HCT116 (cell line): ENCODE results near the gene POMT1. TPM values are rescaled to one million over a fixed set of nuclear protein-coding genes. Genes with fewer than 3 reads are reported as not detected.

Source experiments
- ATAC-seq: fragments of 200-7000 bp; cut with Tn5 transposase; 2 replicates; pipeline ENCODE4 v1.9.1; 2020; ENCODE audit warnings: mild to moderate bottlenecking, moderate library complexity
- BruUV-seq: library from RNA; stranded (reverse); fragments of 400-500 nt; replicated peaks from 2 replicates; lab custom pipeline; 2021; lab: Mats Ljungman, UMichigan
- CTCF ChIA-PET: fragments of 300-600 bp; sonication (Branson Sonifier 250); formaldehyde crosslinking; loops from one replicate; lab custom pipeline; 2021; ENCODE audit warnings: antibody characterized with exemption; lab: Charles Lee
- POLR2A ChIA-PET: fragments of 300-600, 350-600 bp; sonication (Branson Sonifier 250); formaldehyde crosslinking; loops from one replicate; lab custom pipeline; 2021; ENCODE audit warnings: antibody characterized with exemption; lab: Charles Lee
- RAD21 ChIA-PET, 2 experiments: fragments of 300-600 bp; sonication (Branson Sonifier 250); formaldehyde crosslinking; loops; one replicate each; lab custom pipeline; 2023; ENCODE audit warnings: low total read pairs in 2 of 2; ENCODE audit not compliant: uncharacterized antibody in 2 of 2, unreplicated experiment in 2 of 2, low non-redundant PET in 1 of 2; lab: Charles Lee
- DNase-seq: peaks from one replicate; pipeline ENCODE4 v3.0.0-alpha.2; 2010; ENCODE audit warnings: low read depth, low spot score
- H2AFZ ChIP-seq: fragments of 200-600 bp; shearing (Covaris generic), sonication (generic); 2 replicates; pipeline ENCODE4 v1.6.1; 2017; ENCODE audit warnings: low read depth, mixed run types, mixed read lengths, antibody characterized with exemption, low read length; ENCODE audit not compliant: poor library complexity, severe bottlenecking
- H3K27ac ChIP-seq: 2 replicates; pipeline ENCODE4 v1.5.1; 2012; ENCODE audit warnings: low read depth, low read length
- H3K27me3 ChIP-seq: fragments of 200-600 bp; sonication (generic); 2 replicates; pipeline ENCODE4 v1.6.1; 2016; ENCODE audit warnings: mixed run types, low read length, mixed read lengths; ENCODE audit not compliant: insufficient read depth
- H3K36me3 ChIP-seq, 2 experiments: fragments of 200-500 bp in 1 of 2; fragments of 200-600 bp in 1 of 2; sonication (Bioruptor generic) in 1 of 2; sonication (generic) in 1 of 2; 2 replicates each; pipeline versions ENCODE4 v1.5.1 to v1.6.1; 2014 to 2016; ENCODE audit warnings: low read length in 2 of 2, inconsistent platforms in 1 of 2, mixed read lengths in 1 of 2, mixed run types in 1 of 2; ENCODE audit not compliant: insufficient read depth in 2 of 2, control insufficient read depth in 1 of 2
- H3K4me1 ChIP-seq, 2 experiments: fragments of 200-600 bp in 1 of 2; sonication (generic) in 1 of 2; 2 replicates each; pipeline versions ENCODE4 v1.5.1 to v1.6.1; 2012 to 2017; ENCODE audit warnings: low read length in 2 of 2, inconsistent platforms in 1 of 2, mild to moderate bottlenecking in 1 of 2, mixed read lengths in 1 of 2, mixed run types in 1 of 2, moderate library complexity in 1 of 2; ENCODE audit not compliant: insufficient read depth in 2 of 2, control insufficient read depth in 1 of 2
- H3K4me2 ChIP-seq: fragments of 200-600 bp; sonication (generic); 2 replicates; pipeline ENCODE4 v1.6.1; 2017; ENCODE audit warnings: mixed run types, low read length, mixed read lengths
- H3K4me3 ChIP-seq, 2 experiments: fragments of 200-600 bp in 1 of 2; sonication (generic) in 1 of 2; replicated peaks in 1 of 2; 2 replicates each; pipeline ENCODE4 v1.5.1; 2011 to 2016; ENCODE audit warnings: low read length in 2 of 2, control low read depth in 1 of 2, low read depth in 1 of 2, mild to moderate bottlenecking in 1 of 2, mixed read lengths in 1 of 2, mixed run types in 1 of 2
- H3K79me2 ChIP-seq: fragments of 200-600 bp; sonication (generic); 2 replicates; pipeline ENCODE4 v1.6.1; 2017; ENCODE audit warnings: mild to moderate bottlenecking, mixed run types, low read length, moderate library complexity, mixed read lengths; ENCODE audit not compliant: insufficient read depth
- H3K9ac ChIP-seq: fragments of 200-600 bp; sonication (generic); 2 replicates; pipeline ENCODE4 v1.6.1; 2016; ENCODE audit warnings: low read length, mixed read lengths
- H3K9me2 ChIP-seq: fragments of 200-600 bp; sonication (generic), shearing (Covaris generic); 2 replicates; pipeline ENCODE4 v1.6.1; 2017; ENCODE audit warnings: mixed run types, mild to moderate bottlenecking, moderate library complexity; ENCODE audit not compliant: insufficient read depth
- H3K9me3 ChIP-seq, 2 experiments: fragments of 200-500 bp in 1 of 2; fragments of 200-600 bp in 1 of 2; sonication (Bioruptor generic) in 1 of 2; sonication (generic) in 1 of 2; 2 replicates each; pipeline ENCODE4 v1.6.1; 2014 to 2017; ENCODE audit warnings: low read length in 2 of 2, mixed read lengths in 2 of 2, inconsistent platforms in 1 of 2, low read depth in 1 of 2, mild to moderate bottlenecking in 1 of 2, mixed run types in 1 of 2, moderate library complexity in 1 of 2; ENCODE audit not compliant: control insufficient read depth in 1 of 2, insufficient read depth in 1 of 2
- H4K20me1 ChIP-seq: fragments of 200-600 bp; sonication (generic), shearing (Covaris generic); 2 replicates; pipeline ENCODE4 v1.6.1; 2017; ENCODE audit warnings: mixed run types, mild to moderate bottlenecking, moderate library complexity; ENCODE audit not compliant: insufficient read depth
- CBX3 ChIP-seq: IDR thresholded peaks from 2 replicates; pipeline ENCODE4 v1.6.1; 2012; ENCODE audit warnings: low read depth
- CTCF ChIP-seq, 3 experiments: fragments of 200-600 bp in 1 of 3; sonication (generic) in 1 of 3; IDR thresholded peaks in 2 of 3; conservative IDR thresholded peaks in 1 of 3; 2 replicates each; pipeline ENCODE4 v1.5.1; 2012 to 2017; ENCODE audit warnings: low read depth in 2 of 3, low read length in 2 of 3, antibody characterized with exemption in 1 of 3, borderline replicate concordance in 1 of 3, control low read depth in 1 of 3, mild to moderate bottlenecking in 1 of 3, mixed read lengths in 1 of 3, mixed run types in 1 of 3, moderate library complexity in 1 of 3; ENCODE audit not compliant: insufficient read depth in 1 of 3
- EGR1 ChIP-seq: IDR thresholded peaks from 2 replicates; pipeline ENCODE4 v1.6.1; 2012; ENCODE audit warnings: low read depth
- ELF1 ChIP-seq: IDR thresholded peaks from 2 replicates; pipeline ENCODE4 v1.6.1; 2012; ENCODE audit warnings: low read depth, borderline replicate concordance
- EZH2 ChIP-seq: fragments of 200-600 bp; sonication (generic); IDR thresholded peaks from 2 replicates; pipeline ENCODE4 v1.6.1; 2017; ENCODE audit warnings: antibody characterized with exemption, mixed run types
- EZH2phosphoT487 ChIP-seq: fragments of 200-600 bp; IDR thresholded peaks from 2 replicates; pipeline ENCODE4 v1.6.1; 2018; ENCODE audit warnings: antibody characterized with exemption, borderline replicate concordance
- FOSL1 ChIP-seq: IDR thresholded peaks from 2 replicates; pipeline ENCODE4 v1.6.1; 2012; ENCODE audit warnings: low read depth
- JUND ChIP-seq: IDR thresholded peaks from 2 replicates; pipeline ENCODE4 v1.6.1; 2012
- MAX ChIP-seq: IDR thresholded peaks from 2 replicates; pipeline ENCODE4 v1.6.1; 2012
- POLR2A ChIP-seq: IDR thresholded peaks from 2 replicates; pipeline ENCODE4 v1.7.0; 2011; ENCODE audit warnings: borderline replicate concordance; ENCODE audit not compliant: insufficient read depth, insufficient read length; ENCODE audit errors: extremely low read depth
- POLR2AphosphoS5 ChIP-seq: IDR thresholded peaks from 2 replicates; pipeline ENCODE4 v1.6.1; 2011; ENCODE audit warnings: mild to moderate bottlenecking, low read depth, low read length, moderate library complexity
- RAD21 ChIP-seq: IDR thresholded peaks from 2 replicates; pipeline ENCODE4 v1.6.1; 2012; ENCODE audit warnings: low read depth, mild to moderate bottlenecking
- REST ChIP-seq: IDR thresholded peaks from 2 replicates; pipeline ENCODE4 v1.6.1; 2012; ENCODE audit warnings: low read depth
- SP1 ChIP-seq: IDR thresholded peaks from 2 replicates; pipeline ENCODE4 v1.6.1; 2012; ENCODE audit warnings: low read depth
- SRF ChIP-seq: IDR thresholded peaks from 2 replicates; pipeline ENCODE4 v1.6.1; 2012; ENCODE audit warnings: low read depth
- TCF7L2 ChIP-seq: IDR thresholded peaks from 2 replicates; pipeline ENCODE4 v1.7.0; 2011; ENCODE audit warnings: borderline replicate concordance, inconsistent platforms; ENCODE audit not compliant: insufficient read depth, insufficient read length; ENCODE audit errors: extremely low read depth
- YY1 ChIP-seq: IDR thresholded peaks from 2 replicates; pipeline ENCODE4 v1.6.1; 2011; ENCODE audit warnings: low read length, low read depth, moderate library complexity, mild to moderate bottlenecking; ENCODE audit not compliant: insufficient replicate concordance; ENCODE audit errors: extremely low read depth
- ZBTB33 ChIP-seq: IDR thresholded peaks from 2 replicates; pipeline ENCODE4 v1.6.1; 2011; ENCODE audit warnings: mild to moderate bottlenecking, low read length, moderate library complexity; ENCODE audit not compliant: insufficient replicate concordance; ENCODE audit errors: extremely low read depth
- ZFX ChIP-seq: fragments of 450-650 bp; IDR thresholded peaks from 2 replicates; pipeline ENCODE4 v1.6.1; 2017
- ZNF274 ChIP-seq: fragments of 200-500 bp; sonication (Bioruptor generic); IDR thresholded peaks from 2 replicates; pipeline ENCODE4 v1.6.1; 2014; ENCODE audit warnings: mild to moderate bottlenecking, low read depth, low read length, inconsistent platforms
- intact Hi-C: fragments of 100-400 bp; cut with micrococcal nuclease; formaldehyde crosslinking; loops from 2 replicates; pipeline ENCODE4 v1.10.0; 2022
- total RNA-seq: library from RNA; stranded (reverse); gene quantifications from one replicate; pipeline ENCODE4 v1.2.1, GENCODE V29; 2021; ENCODE audit not compliant: unreplicated experiment

POMT1 gene
- total RNA-seq, 1 experiment from 2014 or later, result 21.4 TPM

GRCh38 chr9:131482343-131483006, 20.2 kb upstream of the POMT1 start:
- Histone ChIP-seq H3K36me3 (peaks cover 64 to 88% of the 10 kb centered on the region in 2 experiments), H3K4me3 (no peak overlapping the region), H2AFZ (no peak overlapping the region), H3K9me3 (no peaks in the 10 kb centered on the region), H3K9ac (no peak overlapping the region), H3K9me2 (no peaks in the 10 kb centered on the region), H3K27ac (no peak overlapping the region), H3K79me2 (peaks cover 42% of the 10 kb centered on the region; the same call in 1 of the 2 replicates), H3K27me3 (no peaks in the 10 kb centered on the region), H3K4me2 (no peak overlapping the region), H4K20me1 (peaks cover 6% of the 10 kb centered on the region; the same call in 1 of the 2 replicates), H3K4me1 (no peaks in the 10 kb centered on the region)
- ChIA-PET POLR2A (no interaction called here), CTCF (no interaction called here), RAD21 (interaction anchor here in 1 of 2 experiments (0.6 kb wide), 1 partner anchor 266 kb away, joined by 3 read pairs; no protein-coding TSS in a partner anchor)
- BruUV-seq, result no TSS peak
- ATAC-seq (no peak), DNase-seq (no peak)
- TF ChIP-seq RAD21 (no peak), ELF1 (no peak), ZNF274 (no peak), REST (no peak), SRF (no peak), YY1 (no peak), CTCF (IDR thresholded peaks at IDR 0.05 in 2 of 3, conservative IDR thresholded peaks at IDR 0.05 in 1 of 3; ENCODE audit: borderline replicate concordance in 1 of 3, insufficient read depth in 1 of 3, low read depth in 2 of 3, low read length in 2 of 3) (no peak), ZFX (no peak), EZH2phosphoT487 (no peak), EGR1 (no peak), EZH2 (no peak), TCF7L2 (no peak), ZBTB33 (no peak), POLR2A (no peak), POLR2AphosphoS5 (no peak), MAX (no peak), SP1 (no peak), FOSL1 (no peak), JUND (no peak), CBX3 (no peak)
- intact Hi-C loops, result no loop called here
